Breast epithelium (tissue), 4 donors: ENCODE results near the gene FOXP3. TPM values are rescaled to one million over a fixed set of nuclear protein-coding genes. Genes with fewer than 3 reads are reported as not detected.

Source experiments
- DNase-seq, 2 donors: peaks; one replicate each; pipeline ENCODE4 v3.0.0-alpha.2; 2019; ENCODE audit warnings: low spot score in 2 of 2
- H3K27ac ChIP-seq, 2 donors: fragments of 200-600 bp; sonication (generic) in 1 of 2; one replicate each; pipeline ENCODE4 v1.5.1; 2016 to 2019; ENCODE audit warnings: mild to moderate bottlenecking in 1 of 2
- H3K27me3 ChIP-seq, 2 donors: fragments of 200-600 bp; sonication (generic) in 1 of 2; one replicate each; pipeline versions ENCODE4 v1.5.1 to v1.6.0; 2017 to 2019; ENCODE audit warnings: control low read depth in 1 of 2, mild to moderate bottlenecking in 1 of 2
- H3K36me3 ChIP-seq: fragments of 200-600 bp; one replicate; pipeline ENCODE4 v1.5.1; 2019
- H3K4me1 ChIP-seq, 2 donors: fragments of 200-600 bp; sonication (generic); one replicate each; pipeline ENCODE4 v1.5.1; 2016 to 2019; ENCODE audit warnings: control low read depth in 1 of 2
- H3K4me3 ChIP-seq, 3 donors: fragments of 200-600 bp; sonication (generic); 1 replicate in 2 of 3; 2 replicates in 1 of 3; pipeline ENCODE4 v1.5.1; 2016 to 2019; ENCODE audit warnings: mild to moderate bottlenecking in 3 of 3, moderate library complexity in 2 of 3
- H3K9me3 ChIP-seq, 2 donors: fragments of 200-600 bp; sonication (generic) in 1 of 2; one replicate each; pipeline ENCODE4 v1.5.1; 2016 to 2019; ENCODE audit warnings: control low read depth in 1 of 2
- POLR2A ChIP-seq: fragments of 450-650 bp; IDR thresholded peaks from one replicate; pipeline ENCODE4 v1.6.1; 2016; ENCODE audit warnings: antibody characterized with exemption, mild to moderate bottlenecking, moderate library complexity
- POLR2AphosphoS5 ChIP-seq, 3 donors: sonication (generic); formaldehyde crosslinking; IDR thresholded peaks; one replicate each; pipeline ENCODE4 v1.6.1; 2017; ENCODE audit warnings: antibody characterized with exemption in 3 of 3
- intact Hi-C: fragments of 100-400 bp; cut with DNase I; formaldehyde crosslinking; loops from one replicate; pipeline ENCODE4 v1.15.1; 2023; ENCODE audit warnings: low total_unique reads
- total RNA-seq, 3 donors: library from RNA; depleted of rRNA; stranded (reverse); fragments of >200 nt; gene quantifications; one replicate each; pipeline ENCODE4 v1.1.0, GENCODE V29; 2016
- TF ChIP-seq, protein P1 (sequence below), 3 donors: fragments of 450-650 bp; IDR thresholded peaks; one replicate each; pipeline ENCODE4 v1.5.1; 2016 to 2017; ENCODE audit warnings: antibody characterized with exemption in 3 of 3, mild to moderate bottlenecking in 3 of 3, moderate library complexity in 3 of 3

The FOXP3 gene
- total RNA-seq, 3 donors from 2014 or later = 0.16 TPM; not detected in 2

DNA sequence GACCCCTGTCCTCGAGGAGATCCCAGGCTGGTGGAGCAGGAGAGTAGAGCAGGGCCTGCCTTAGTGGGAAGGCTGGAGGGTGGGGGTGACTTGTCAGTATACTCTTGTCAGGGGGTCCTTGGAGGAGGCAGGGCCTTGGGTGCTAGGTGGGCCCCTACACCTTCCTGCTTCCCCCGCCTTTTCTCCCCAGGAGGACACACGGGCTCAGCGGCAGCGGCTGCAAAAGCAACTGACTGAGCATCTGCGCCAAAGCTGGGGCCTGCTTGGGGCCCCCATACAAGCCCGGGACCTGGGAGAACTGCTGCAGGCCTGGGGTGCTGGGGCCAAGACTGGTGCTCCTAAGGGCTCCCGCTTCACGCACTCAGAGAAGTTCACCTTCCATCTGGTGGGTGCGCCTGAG lies 18.0 kb downstream of the FOXP3 start:
- Histone ChIP-seq H3K4me3 (no peak overlapping the region), H3K4me1 (no peaks in the 10 kb centered on the region), H3K27ac (no peak overlapping the region), H3K36me3 (no peaks in the 10 kb centered on the region), H3K27me3 (peaks cover 0 to 29% of the 10 kb centered on the region in 2 donors), H3K9me3 (no peaks in the 10 kb centered on the region)
- DNase-seq = no peak
- TF ChIP-seq POLR2A (no peak), POLR2AphosphoS5 (IDR thresholded peaks at IDR 0.05) (no peak)
- TF ChIP-seq, protein P1, sequence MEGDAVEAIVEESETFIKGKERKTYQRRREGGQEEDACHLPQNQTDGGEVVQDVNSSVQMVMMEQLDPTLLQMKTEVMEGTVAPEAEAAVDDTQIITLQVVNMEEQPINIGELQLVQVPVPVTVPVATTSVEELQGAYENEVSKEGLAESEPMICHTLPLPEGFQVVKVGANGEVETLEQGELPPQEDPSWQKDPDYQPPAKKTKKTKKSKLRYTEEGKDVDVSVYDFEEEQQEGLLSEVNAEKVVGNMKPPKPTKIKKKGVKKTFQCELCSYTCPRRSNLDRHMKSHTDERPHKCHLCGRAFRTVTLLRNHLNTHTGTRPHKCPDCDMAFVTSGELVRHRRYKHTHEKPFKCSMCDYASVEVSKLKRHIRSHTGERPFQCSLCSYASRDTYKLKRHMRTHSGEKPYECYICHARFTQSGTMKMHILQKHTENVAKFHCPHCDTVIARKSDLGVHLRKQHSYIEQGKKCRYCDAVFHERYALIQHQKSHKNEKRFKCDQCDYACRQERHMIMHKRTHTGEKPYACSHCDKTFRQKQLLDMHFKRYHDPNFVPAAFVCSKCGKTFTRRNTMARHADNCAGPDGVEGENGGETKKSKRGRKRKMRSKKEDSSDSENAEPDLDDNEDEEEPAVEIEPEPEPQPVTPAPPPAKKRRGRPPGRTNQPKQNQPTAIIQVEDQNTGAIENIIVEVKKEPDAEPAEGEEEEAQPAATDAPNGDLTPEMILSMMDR (IDR thresholded peaks at IDR 0.05) = no peak
- intact Hi-C loops = no loop called here

DNA sequence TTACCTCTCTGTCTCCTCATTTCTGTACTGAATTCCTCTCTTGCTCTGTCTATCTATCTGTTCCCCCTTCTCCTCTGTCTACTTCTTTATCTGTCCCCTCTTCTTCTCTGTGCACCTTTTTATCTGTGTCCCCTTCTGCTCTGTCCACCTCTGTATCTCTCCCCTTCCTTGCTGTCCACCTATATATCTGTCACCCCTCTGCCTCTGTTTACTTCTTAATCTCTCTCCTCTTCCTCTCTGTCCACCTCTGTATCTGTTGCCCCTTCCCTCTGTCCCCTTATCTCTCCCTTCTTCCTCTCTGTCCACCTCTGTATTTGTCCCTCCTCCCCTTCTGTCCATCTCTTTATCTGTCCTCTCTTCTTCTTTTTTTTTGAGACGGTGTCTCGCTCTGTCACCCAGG lies 20.3 kb downstream of the FOXP3 start:
- H3K27me3 ChIP-seq = peaks cover 0 to 20% of the 10 kb centered on the region in 2 donors
- H3K27ac ChIP-seq = no peak overlapping the region
- intact Hi-C loops = loop anchor here (5.0 kb wide), 1 partner anchor 1533 kb away; no protein-coding TSS in a partner anchor
- H3K4me3 ChIP-seq = no peak overlapping the region
- H3K36me3 ChIP-seq = no peaks in the 10 kb centered on the region
- no peaks in the 10 kb centered on the region for H3K4me1 ChIP-seq
- TF ChIP-seq, protein P1 (IDR thresholded peaks at IDR 0.05) = no peak
- TF ChIP-seq POLR2AphosphoS5 (IDR thresholded peaks at IDR 0.05) = no peak
- no peak for TF ChIP-seq POLR2A
- H3K9me3 ChIP-seq = no peaks in the 10 kb centered on the region
- DNase-seq = no peak

DNA sequence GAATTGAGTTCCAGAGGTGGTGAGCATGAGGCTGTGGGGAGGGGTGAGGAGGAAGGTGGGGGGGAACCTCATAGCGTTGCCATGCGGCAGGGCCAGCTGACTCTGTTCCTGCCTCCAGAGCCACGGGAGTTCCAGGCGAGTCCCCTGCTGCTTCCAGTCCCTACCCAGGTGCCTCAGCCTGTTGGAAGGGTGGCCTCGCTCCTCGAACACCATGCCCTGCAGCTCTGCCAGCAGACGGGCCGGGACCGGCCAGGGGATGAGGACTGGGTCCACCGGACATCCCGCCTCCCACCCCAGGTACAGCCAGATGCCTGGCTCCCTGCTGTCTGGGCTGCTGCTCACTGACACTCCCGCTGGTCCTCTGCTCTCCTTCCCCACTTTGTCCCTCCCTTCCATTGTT lies 21.3 kb downstream of the FOXP3 start:
- no peak for DNase-seq
- Histone ChIP-seq H3K27ac (no peak overlapping the region), H3K4me3 (no peak overlapping the region), H3K36me3 (no peaks in the 10 kb centered on the region), H3K4me1 (no peaks in the 10 kb centered on the region), H3K27me3 (peaks cover 0 to 20% of the 10 kb centered on the region in 2 donors), H3K9me3 (no peaks in the 10 kb centered on the region)
- TF ChIP-seq POLR2A = no peak
- no peak for TF ChIP-seq POLR2AphosphoS5 (IDR thresholded peaks at IDR 0.05)
- TF ChIP-seq, protein P1 (IDR thresholded peaks at IDR 0.05) = no peak
- intact Hi-C loops = loop anchor here (5.0 kb wide), 1 partner anchor 1534 kb away; no protein-coding TSS in a partner anchor

DNA sequence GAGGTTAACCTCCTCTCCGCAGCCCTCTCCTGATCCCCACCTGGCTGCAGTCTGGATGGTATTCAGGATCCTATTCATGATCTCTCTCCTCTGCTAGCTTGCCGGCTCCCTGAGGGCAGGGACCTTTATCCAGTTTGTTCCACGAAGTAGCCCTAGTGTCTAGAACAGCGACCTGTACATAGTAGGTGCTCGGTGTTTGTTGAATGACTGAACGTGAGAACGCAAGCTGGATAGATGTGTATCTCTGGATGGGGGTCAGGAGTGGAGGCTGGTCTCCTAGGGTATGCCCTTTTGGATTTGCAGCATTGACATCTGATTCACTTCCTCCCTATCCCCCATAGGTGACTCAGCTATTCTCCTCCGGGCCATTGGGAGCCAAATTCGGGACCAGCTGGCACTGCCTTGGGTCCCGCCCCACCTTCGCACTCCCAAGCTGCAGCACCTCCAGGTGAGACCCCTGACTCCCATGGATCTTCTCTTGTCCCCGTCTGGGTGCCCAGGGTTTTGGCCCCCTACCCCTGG lies 21.9 kb downstream of the FOXP3 start:
- DNase-seq = no peak
- TF ChIP-seq POLR2A (no peak), POLR2AphosphoS5 (IDR thresholded peaks at IDR 0.05) (no peak)
- TF ChIP-seq, protein P1 (IDR thresholded peaks at IDR 0.05) = no peak
- Histone ChIP-seq H3K4me3 (no peak overlapping the region), H3K4me1 (no peaks in the 10 kb centered on the region), H3K36me3 (no peaks in the 10 kb centered on the region), H3K27me3 (peaks cover 0 to 19% of the 10 kb centered on the region in 2 donors), H3K9me3 (no peaks in the 10 kb centered on the region), H3K27ac (no peak overlapping the region)
- intact Hi-C loops = loop anchor here (5.0 kb wide), 1 partner anchor 1535 kb away; no protein-coding TSS in a partner anchor

DNA sequence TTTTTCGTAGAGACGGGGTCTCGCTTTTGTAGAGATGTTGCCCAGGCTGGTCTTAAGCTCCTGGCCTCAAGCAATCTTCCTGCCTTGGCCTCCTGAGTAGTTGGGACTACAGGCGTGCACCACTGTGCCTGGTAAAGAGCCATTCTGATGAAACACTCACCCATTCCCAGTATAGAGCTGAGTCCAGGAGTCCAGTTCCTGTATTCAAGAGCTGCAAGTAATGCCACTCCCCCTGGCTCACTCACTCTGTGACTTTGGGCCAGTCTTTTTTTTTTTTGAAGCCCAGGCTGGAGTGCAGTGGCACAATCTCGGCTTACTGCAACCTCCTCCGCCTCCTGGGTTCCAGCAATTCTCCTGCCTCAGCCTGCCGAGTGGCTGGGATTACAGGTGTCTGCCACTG lies 25.8 kb downstream of the FOXP3 start:
- DNase-seq = no peak
- Histone ChIP-seq H3K36me3 (no peaks in the 10 kb centered on the region), H3K27me3 (peaks cover 0 to 5% of the 10 kb centered on the region in 2 donors), H3K9me3 (no peaks in the 10 kb centered on the region), H3K4me1 (no peaks in the 10 kb centered on the region), H3K4me3 (no peak overlapping the region), H3K27ac (no peak overlapping the region)
- TF ChIP-seq POLR2A (no peak), POLR2AphosphoS5 (IDR thresholded peaks at IDR 0.05) (no peak)
- TF ChIP-seq, protein P1 (IDR thresholded peaks at IDR 0.05) = no peak
- intact Hi-C loops = no loop called here
